ENCODE results near the gene DNAJC3. TPM values are rescaled to one million over a fixed set of nuclear protein-coding genes. Genes with fewer than 3 reads are reported as not detected.

Gene DNAJC3
- total and polyA plus RNA-seq, 2 experiments from 2014 or later: 19.5 to 27.5 TPM

DNA sequence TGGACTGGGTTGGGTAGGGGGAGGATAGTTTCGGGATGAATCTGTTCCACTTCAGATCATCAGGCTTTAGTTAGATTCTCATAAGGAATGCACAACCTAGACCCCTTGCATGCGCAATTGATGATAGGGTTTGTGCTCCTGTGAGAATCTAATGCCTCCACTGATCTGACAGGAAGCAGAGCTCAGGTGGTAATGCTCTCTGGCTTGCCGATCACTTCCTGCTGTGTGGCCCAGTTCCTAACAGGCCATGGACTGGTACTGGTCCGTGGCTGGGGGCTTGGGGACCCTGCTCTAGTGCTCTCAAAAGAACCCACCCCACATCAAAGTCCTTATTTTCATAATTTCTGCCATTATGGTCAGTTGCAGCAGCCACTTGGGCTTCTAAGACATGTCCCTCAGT is 30.1 kb downstream of the DNAJC3 start (continued):
- TF ChIP-seq STAT1 (IDR thresholded peaks at IDR 0.05; ENCODE audit: unreplicated experiment) (no peak), ZNF462 (CRISPR knock-in tag; IDR thresholded peaks at IDR 0.05) (no peak), EZH2phosphoT487 (IDR thresholded peaks at IDR 0.05; ENCODE audit: unreplicated experiment) (no peak)

DNA sequence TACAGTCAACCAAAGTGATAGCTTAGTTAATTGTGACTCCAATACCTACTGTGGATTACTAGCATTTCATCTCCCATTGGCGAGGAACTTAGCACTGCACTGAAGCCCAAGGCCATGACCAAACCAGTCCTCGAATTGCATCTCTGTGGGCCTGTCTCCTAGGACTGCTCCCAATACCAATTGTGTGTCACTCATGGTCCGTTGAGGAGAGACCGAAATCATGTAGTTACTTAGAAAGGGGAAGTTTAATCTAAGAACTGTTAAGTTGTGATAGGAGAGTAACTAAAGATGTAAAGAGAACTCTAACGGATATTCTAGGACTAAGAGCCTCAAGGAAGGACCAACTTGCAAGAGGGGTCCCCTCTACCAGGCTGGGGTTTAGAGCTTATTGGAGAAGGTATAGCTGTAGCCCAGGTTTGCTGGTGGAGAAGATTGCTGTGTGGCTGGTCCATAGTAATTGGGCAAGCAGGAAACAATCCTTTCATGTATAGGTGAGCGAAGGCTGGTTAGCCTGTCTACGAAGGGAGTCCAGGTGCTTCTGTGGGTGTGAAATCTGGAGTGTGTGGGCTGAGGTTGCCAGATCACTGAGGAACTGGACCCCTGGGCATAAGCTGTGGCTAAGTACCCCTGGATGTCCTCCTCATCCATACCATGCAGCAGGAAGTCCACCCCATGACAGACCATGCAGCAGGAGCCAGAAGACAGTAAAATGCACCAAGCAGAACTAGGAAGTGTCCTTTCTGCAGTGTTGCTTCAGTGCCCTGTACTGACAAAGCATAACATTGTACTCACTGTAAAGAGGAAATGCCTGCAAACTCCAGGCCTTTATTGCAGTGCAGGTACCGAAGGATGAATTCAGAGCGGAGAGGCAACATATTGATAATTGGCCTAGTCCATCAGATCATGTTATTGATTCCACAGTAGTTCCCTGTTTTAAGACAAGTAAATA is 30.8 kb downstream of the DNAJC3 start:
- H3K4me3 Mint-ChIP-seq: no peak overlapping the region
- DNase-seq (ENCODE audit: low spot score) (no peak), ATAC-seq (no peak)
- no peak overlapping the region for H3K4me2 ChIP-seq
- H3K4me3 ChIP-seq: no peak overlapping the region
- H3K9me2 ChIP-seq (ENCODE audit: insufficient read depth): peaks cover 4% of the 10 kb centered on the region; the same call in 1 of the 2 replicates
- peaks cover 20% of the 10 kb centered on the region; the same call in 2 of the 3 replicates for H3K36me3 Mint-ChIP-seq (ENCODE audit: low read depth)
- H3K9me3 Mint-ChIP-seq: no peaks in the 10 kb centered on the region
- H3K27ac Mint-ChIP-seq: no peak overlapping the region
- no peaks in the 10 kb centered on the region for H3K4me1 Mint-ChIP-seq
- H3K4me1 ChIP-seq (ENCODE audit: insufficient read depth): no peaks in the 10 kb centered on the region
- H3K27ac ChIP-seq (ENCODE audit: low read depth): no peak overlapping the region
- no peaks in the 10 kb centered on the region; the same call in 1 of the 2 replicates for H3K36me3 ChIP-seq (ENCODE audit: insufficient read depth)
- peaks cover 8% of the 10 kb centered on the region for H4K20me1 ChIP-seq (replicated peaks; ENCODE audit: insufficient read depth)
- H3K27me3 Mint-ChIP-seq (ENCODE audit: insufficient read depth, low read depth, poor library complexity): no peaks in the 10 kb centered on the region
- no peaks in the 10 kb centered on the region for H3K27me3 ChIP-seq (ENCODE audit: insufficient read depth)
- H2AFZ ChIP-seq: no peak overlapping the region
- H3F3A ChIP-seq (replicated peaks; ENCODE audit: low read depth): no peaks in the 10 kb centered on the region
- H3K79me2 ChIP-seq (replicated peaks; ENCODE audit: insufficient read depth): peaks cover 19% of the 10 kb centered on the region
- TF ChIP-seq POLR2AphosphoS5 (IDR thresholded peaks at IDR 0.05; ENCODE audit: low read depth) (no peak), ZNF331 (CRISPR knock-in tag; IDR thresholded peaks at IDR 0.05; ENCODE audit: low read depth) (no peak), EZH2 (IDR thresholded peaks at IDR 0.05; ENCODE audit: low read depth, unreplicated experiment) (no peak)
- TF ChIP-seq, protein P1, sequence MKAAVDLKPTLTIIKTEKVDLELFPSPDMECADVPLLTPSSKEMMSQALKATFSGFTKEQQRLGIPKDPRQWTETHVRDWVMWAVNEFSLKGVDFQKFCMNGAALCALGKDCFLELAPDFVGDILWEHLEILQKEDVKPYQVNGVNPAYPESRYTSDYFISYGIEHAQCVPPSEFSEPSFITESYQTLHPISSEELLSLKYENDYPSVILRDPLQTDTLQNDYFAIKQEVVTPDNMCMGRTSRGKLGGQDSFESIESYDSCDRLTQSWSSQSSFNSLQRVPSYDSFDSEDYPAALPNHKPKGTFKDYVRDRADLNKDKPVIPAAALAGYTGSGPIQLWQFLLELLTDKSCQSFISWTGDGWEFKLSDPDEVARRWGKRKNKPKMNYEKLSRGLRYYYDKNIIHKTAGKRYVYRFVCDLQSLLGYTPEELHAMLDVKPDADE (IDR thresholded peaks at IDR 0.05): no peak
- TF ChIP-seq, protein P2, sequence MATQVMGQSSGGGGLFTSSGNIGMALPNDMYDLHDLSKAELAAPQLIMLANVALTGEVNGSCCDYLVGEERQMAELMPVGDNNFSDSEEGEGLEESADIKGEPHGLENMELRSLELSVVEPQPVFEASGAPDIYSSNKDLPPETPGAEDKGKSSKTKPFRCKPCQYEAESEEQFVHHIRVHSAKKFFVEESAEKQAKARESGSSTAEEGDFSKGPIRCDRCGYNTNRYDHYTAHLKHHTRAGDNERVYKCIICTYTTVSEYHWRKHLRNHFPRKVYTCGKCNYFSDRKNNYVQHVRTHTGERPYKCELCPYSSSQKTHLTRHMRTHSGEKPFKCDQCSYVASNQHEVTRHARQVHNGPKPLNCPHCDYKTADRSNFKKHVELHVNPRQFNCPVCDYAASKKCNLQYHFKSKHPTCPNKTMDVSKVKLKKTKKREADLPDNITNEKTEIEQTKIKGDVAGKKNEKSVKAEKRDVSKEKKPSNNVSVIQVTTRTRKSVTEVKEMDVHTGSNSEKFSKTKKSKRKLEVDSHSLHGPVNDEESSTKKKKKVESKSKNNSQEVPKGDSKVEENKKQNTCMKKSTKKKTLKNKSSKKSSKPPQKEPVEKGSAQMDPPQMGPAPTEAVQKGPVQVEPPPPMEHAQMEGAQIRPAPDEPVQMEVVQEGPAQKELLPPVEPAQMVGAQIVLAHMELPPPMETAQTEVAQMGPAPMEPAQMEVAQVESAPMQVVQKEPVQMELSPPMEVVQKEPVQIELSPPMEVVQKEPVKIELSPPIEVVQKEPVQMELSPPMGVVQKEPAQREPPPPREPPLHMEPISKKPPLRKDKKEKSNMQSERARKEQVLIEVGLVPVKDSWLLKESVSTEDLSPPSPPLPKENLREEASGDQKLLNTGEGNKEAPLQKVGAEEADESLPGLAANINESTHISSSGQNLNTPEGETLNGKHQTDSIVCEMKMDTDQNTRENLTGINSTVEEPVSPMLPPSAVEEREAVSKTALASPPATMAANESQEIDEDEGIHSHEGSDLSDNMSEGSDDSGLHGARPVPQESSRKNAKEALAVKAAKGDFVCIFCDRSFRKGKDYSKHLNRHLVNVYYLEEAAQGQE (IDR thresholded peaks at IDR 0.05; ENCODE audit: unreplicated experiment): no peak

All from GM23338 (cell line).